Measurements from ENCODE around the gene MARS1. TPM values are rescaled to one million over a fixed set of nuclear protein-coding genes. Genes with fewer than 3 reads are reported as not detected.

The MARS1 gene
- total RNA-seq, 2 experiments from 2014 or later, result 283 to 384 TPM

DNA sequence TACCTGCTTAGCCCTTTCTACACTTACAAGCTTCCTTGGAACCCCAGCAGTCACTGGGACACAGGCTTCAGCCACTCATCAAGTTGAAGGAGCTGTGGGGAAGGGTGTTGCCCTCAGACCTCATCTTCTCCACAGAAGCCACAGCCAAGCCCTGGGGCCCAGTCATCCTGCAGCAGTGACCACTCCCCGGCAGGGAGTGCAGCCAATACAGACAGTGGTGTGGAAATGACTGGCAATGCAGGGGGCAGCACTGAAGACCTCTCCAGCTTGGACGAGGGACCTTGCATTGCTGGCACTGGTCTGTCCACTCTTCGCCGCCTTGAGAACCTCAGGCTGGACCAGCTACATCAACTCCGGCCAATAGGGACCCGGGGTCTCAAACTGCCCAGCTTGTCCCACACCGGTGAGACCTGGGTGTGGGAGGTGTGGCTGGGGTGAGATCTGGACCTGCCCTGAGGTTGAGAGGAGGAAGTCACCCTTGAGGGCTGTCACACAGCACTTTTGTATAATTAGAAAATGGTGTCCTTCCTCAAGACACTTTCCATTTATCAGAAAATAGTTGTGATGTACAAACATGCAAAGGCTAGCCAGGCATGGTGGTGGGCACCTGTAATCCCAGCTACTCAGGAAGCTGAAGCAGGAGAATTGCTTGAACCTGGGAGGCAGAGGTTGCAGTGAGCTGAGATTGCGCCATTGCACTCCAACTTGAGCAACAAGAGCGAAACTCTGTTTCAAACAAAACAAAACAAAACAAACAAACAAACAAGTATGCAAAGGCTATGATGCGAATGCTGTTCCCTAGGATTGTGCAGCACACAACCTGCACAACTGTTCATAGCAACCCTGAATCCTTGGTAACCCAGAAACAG is 18.3 kb upstream of the MARS1 start:
- ATAC-seq, result no peak
- Mint-ChIP-seq H3K4me3 (no peak overlapping the region), H3K36me3 (peaks cover 35% of the 10 kb centered on the region), H3K27me3 (no peaks in the 10 kb centered on the region), H3K9me3 (ENCODE audit: low read depth) (no peaks in the 10 kb centered on the region), H3K27ac (no peak overlapping the region), H3K4me1 (peaks cover 29% of the 10 kb centered on the region)
- DNase-seq, result no peak
- CTCF ChIA-PET, result interaction anchor here (0.9 to 1.2 kb wide), 3 partner anchors 11 to 14 kb away, joined by 3 read pairs; partner anchors contain the start of gene ARHGAP9

- DNase-seq (no peak), ATAC-seq (no peak)
- CTCF ChIA-PET, result interaction anchor here (1.2 kb wide), 1 partner anchor 10 kb away, joined by 3 read pairs; the partner anchor contains the start of gene ARHGAP9
- H3K9me3 Mint-ChIP-seq (ENCODE audit: low read depth), result no peaks in the 10 kb centered on the region
- H3K27ac Mint-ChIP-seq, result no peak overlapping the region
- H3K4me3 Mint-ChIP-seq, result no peak overlapping the region
- peaks cover 40% of the 10 kb centered on the region for H3K36me3 Mint-ChIP-seq
- H3K4me1 Mint-ChIP-seq, result peaks cover 28% of the 10 kb centered on the region
- H3K27me3 Mint-ChIP-seq, result no peaks in the 10 kb centered on the region
Measured at GRCh38 chr12:57470286-57470969, 17.4 kb upstream of the MARS1 start.

GRCh38 chr12:57470970-57471656 is 16.8 kb upstream of the MARS1 start:
- Mint-ChIP-seq H3K4me1 (peaks cover 34% of the 10 kb centered on the region), H3K9me3 (ENCODE audit: low read depth) (no peaks in the 10 kb centered on the region), H3K27me3 (no peaks in the 10 kb centered on the region), H3K4me3 (no peak overlapping the region), H3K36me3 (peaks cover 44% of the 10 kb centered on the region), H3K27ac (no peak overlapping the region)
- no peak for DNase-seq
- CTCF ChIA-PET, result interaction anchor here (12.4 kb wide), 1 partner anchor 9 kb away, joined by 193 read pairs; the partner anchor contains the start of gene GLI1
- ATAC-seq, result no peak

GRCh38 chr12:57471661-57472060 is 16.2 kb upstream of the MARS1 start:
- Mint-ChIP-seq H3K4me3 (no peak overlapping the region), H3K4me1 (peaks cover 36% of the 10 kb centered on the region), H3K36me3 (peaks cover 49% of the 10 kb centered on the region), H3K27me3 (no peaks in the 10 kb centered on the region), H3K27ac (no peak overlapping the region), H3K9me3 (ENCODE audit: low read depth) (no peaks in the 10 kb centered on the region)
- DNase-seq (no peak), ATAC-seq (no peak)
- CTCF ChIA-PET, result interaction anchor here (12.4 kb wide), 1 partner anchor 9 kb away, joined by 193 read pairs; the partner anchor contains the start of gene GLI1

- no peak overlapping the region for H3K27ac Mint-ChIP-seq
Measured at GRCh38 chr12:57472391-57472790, 15.5 kb upstream of the MARS1 start.

DNA sequence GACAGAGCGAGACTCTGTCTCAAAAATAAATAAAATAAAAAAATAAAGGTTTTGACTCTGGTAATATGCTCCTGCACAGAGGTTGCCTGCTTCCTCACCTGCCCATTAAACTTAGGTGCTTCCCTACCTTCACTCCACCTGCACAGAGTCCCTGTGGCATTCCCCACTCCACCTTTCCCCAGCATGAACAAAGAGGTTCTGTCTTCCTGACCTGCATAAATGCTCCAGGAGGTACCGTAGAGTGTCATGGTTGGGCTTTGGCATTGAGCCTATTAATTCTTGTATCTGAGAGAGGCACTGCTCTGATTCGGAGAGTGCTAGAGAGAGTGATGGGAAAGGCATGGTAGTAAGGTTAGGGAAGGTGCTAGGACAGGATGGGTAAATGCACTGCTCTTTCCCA is 14.5 kb upstream of the MARS1 start:
- no peaks in the 10 kb centered on the region for H3K27me3 Mint-ChIP-seq
- CTCF ChIA-PET, result interaction anchor here (12.4 kb wide), 1 partner anchor 11 kb away, joined by 193 read pairs; the partner anchor contains the start of gene GLI1
- H3K4me3 Mint-ChIP-seq, result no peak overlapping the region
- ATAC-seq (no peak), DNase-seq (no peak)
- no peaks in the 10 kb centered on the region for H3K9me3 Mint-ChIP-seq (ENCODE audit: low read depth)
- H3K27ac Mint-ChIP-seq, result no peak overlapping the region
- peaks cover 59% of the 10 kb centered on the region for H3K36me3 Mint-ChIP-seq
- H3K4me1 Mint-ChIP-seq, result peaks cover 41% of the 10 kb centered on the region

More at GRCh38 chr12:57472391-57472790, 15.5 kb upstream of the MARS1 start:
- CTCF ChIA-PET, result interaction anchor here (12.4 kb wide), 1 partner anchor 10 kb away, joined by 193 read pairs; the partner anchor contains the start of gene GLI1
- no peaks in the 10 kb centered on the region for H3K9me3 Mint-ChIP-seq (ENCODE audit: low read depth)
- H3K36me3 Mint-ChIP-seq, result peaks cover 56% of the 10 kb centered on the region
- H3K4me3 Mint-ChIP-seq, result no peak overlapping the region
- no peak for DNase-seq
- H3K27me3 Mint-ChIP-seq, result no peaks in the 10 kb centered on the region
- peaks cover 36% of the 10 kb centered on the region for H3K4me1 Mint-ChIP-seq
- no peak for ATAC-seq

DNA sequence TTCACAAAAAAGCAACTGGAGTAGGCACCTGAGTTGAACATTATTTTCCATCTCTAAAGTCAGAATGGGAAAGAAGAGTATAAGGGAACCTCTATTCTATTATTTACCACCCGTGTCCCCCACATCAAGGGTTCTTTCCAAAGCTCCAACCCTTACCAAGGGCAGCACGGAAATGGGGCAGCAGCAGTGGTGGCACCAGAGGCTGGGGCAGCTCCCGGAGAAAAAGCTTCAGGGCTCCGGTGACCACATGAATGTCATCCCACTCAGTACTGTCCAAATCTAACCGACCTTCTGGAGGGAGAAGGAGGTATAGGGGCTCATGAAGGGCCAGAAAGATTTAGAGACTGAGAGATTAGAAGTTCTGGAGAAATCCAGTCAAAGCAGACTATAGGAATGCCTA is 14.0 kb upstream of the MARS1 start:
- CTCF ChIA-PET, result interaction anchor here (1.0 to 12.4 kb wide), 2 partner anchors 12 to 18 kb away, joined by 3 to 193 read pairs; partner anchors contain the start of gene GLI1
- Mint-ChIP-seq H3K27ac (no peak overlapping the region), H3K27me3 (no peaks in the 10 kb centered on the region), H3K4me3 (peak overlapping the region; percentile 39), H3K4me1 (peaks cover 46% of the 10 kb centered on the region), H3K9me3 (ENCODE audit: low read depth) (no peaks in the 10 kb centered on the region), H3K36me3 (peaks cover 62% of the 10 kb centered on the region)
- DNase-seq (no peak), ATAC-seq (no peak)

DNA sequence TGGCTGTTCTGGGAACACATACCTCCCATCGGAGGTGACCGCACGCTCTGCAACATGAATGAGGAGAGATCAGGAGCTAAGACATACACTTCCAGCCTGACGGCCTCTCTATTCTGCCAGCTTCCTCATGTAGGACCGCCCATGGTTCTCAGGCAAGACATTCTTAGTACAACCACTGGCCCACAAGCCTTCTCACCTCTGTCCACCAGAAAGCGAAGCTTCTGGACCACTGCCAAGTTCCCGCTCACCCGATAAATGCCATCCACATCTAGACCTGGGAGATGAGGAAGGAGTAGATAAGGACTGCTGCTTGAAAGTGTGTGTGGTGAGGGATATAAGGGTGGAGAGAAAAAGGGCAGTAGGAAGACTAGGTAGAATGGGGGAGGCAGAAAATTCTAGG is 13.4 kb upstream of the MARS1 start:
- Mint-ChIP-seq H3K4me1 (peaks cover 48% of the 10 kb centered on the region), H3K9me3 (ENCODE audit: low read depth) (no peaks in the 10 kb centered on the region), H3K36me3 (peaks cover 58% of the 10 kb centered on the region), H3K27ac (peak overlapping the region; percentile 20), H3K27me3 (no peaks in the 10 kb centered on the region), H3K4me3 (peak overlapping the region; percentile 39)
- CTCF ChIA-PET, result interaction anchor here (1.0 to 12.4 kb wide), 3 partner anchors 12 to 18 kb away, joined by 3 to 193 read pairs (median 4); partner anchors contain the start of gene GLI1
- DNase-seq (no peak), ATAC-seq (no peak)

DNA sequence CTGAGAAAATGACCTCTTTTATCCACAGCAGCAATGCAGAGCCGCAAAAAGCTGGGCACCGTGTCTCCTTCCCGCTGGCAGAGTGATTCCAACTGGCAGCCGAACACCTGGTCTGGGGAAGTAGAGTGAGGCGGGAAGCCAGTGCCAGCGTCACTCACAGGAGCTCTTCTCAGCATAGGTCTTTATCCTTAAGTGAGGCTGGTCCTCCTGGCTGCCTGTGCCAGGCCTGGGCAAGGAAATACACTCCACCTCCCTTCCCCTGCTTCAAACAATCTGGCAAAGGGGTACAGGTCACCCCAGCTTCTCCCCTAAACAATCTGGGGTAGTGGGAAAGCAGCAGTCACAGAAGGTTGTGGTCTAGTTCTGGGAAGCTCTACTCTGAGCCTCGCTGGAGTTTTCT is 13.0 kb upstream of the MARS1 start:
- CTCF ChIA-PET, result interaction anchor here (0.7 to 12.4 kb wide), 6 partner anchors 11 to 232 kb away, joined by 3 to 193 read pairs (median 4); partner anchors contain the start of gene GLI1
- H3K36me3 Mint-ChIP-seq, result peaks cover 54% of the 10 kb centered on the region
- H3K9me3 Mint-ChIP-seq (ENCODE audit: low read depth), result no peaks in the 10 kb centered on the region
- DNase-seq, result no peak
- peak overlapping the region; percentile 16 for H3K27ac Mint-ChIP-seq
- peak overlapping the region; percentile 39 for H3K4me3 Mint-ChIP-seq
- no peak for ATAC-seq
- H3K27me3 Mint-ChIP-seq, result no peaks in the 10 kb centered on the region
- H3K4me1 Mint-ChIP-seq, result peaks cover 50% of the 10 kb centered on the region

DNA sequence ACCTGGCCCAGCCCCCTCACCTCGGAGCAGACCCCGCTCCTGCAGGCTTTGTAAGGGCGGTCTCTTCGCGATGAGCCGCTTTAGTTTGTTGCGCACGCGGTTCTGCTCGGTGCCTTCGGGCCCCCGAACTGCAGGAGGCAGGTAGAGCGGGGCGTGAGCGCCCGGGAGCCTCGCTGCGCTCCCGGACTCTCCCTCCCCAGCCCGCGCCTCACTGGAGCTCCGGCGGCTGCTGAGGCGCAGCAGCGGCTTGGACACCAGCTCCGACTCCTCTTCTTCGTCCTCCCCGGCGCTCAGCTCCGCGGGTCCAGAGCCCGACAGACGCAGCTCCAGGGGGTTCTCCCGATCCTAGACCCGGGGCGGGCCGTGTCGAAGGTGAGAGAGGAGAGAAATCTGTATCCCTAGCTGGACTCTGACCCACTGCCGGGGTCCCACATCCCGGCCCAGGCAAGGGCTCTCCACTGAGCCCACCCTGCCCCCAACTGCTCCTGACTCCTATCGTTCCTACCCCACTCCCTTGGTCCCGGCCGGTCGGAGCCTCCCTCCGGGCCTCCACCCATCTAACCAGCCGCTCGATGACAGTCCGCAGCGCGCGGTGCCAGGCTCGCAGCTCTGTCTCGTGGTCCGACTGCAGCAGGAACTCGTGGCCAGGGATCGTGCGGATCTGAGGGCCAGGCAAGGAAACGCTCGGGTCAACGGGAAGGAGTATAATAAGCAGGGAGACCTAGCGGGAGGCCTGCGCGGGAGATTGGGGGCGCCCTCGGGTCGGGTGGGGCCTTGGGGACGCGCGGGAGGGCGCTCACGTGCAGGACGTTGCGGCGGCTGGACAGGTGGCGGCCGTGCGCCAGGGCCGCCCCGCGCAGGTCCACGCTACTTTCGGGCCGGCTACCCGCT is 12.4 kb upstream of the MARS1 start:
- H3K27me3 Mint-ChIP-seq, result no peaks in the 10 kb centered on the region
- ATAC-seq (no peak), DNase-seq (no peak)
- H3K36me3 Mint-ChIP-seq, result peaks cover 52% of the 10 kb centered on the region
- H3K4me1 Mint-ChIP-seq, result peaks cover 55% of the 10 kb centered on the region
- H3K9me3 Mint-ChIP-seq (ENCODE audit: low read depth), result no peaks in the 10 kb centered on the region
- CTCF ChIA-PET, result interaction anchor here (0.7 to 12.4 kb wide), 15 partner anchors 10 to 233 kb away, joined by 3 to 193 read pairs (median 5); partner anchors contain the start of genes GLI1 and MARS1
- H3K4me3 Mint-ChIP-seq, result peak overlapping the region; percentile 89
- H3K27ac Mint-ChIP-seq, result peak overlapping the region; percentile 54

DNA sequence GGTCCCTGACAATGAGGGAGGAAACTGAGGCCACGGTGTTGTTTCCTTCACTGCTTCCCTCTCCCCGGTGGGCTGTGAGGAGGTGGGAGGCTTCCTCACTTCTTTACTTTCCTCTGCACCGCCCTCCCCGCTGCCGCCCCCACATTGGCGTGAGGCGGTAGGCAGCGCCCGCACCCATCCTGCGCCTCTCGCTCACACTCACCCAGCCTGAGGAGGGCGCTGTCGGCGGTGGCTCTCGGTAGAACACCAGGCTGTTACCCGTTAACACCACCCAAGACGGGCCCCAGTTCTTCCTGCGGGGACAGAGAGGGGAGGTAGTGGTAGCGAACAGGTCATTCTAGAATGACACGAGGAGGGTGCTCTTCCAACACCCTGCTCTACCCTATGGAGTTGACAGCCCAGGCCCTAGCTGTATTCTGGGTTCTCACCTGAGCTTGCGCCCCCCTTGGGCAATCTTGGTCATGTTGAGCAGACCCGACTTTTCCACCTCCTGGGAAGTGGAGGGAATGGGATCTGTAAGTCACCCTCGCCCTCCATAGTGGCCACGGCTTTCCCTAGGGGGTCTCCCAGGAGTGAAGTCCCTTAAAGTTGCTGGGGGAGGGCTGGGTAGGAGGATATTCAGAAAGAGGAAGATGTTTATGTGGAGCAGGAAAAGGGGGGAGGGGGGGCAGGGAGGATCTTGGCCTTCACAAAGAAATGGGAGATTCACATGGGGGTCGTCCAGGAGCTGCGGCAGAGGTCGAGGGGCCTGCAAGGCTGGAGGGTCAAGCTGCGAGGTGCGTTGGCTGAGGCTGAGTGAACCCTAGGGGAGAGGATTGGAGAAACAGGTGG is 11.5 kb upstream of the MARS1 start:
- Mint-ChIP-seq H3K9me3 (ENCODE audit: low read depth) (no peaks in the 10 kb centered on the region), H3K27ac (peak overlapping the region; percentile 100), H3K4me3 (peak overlapping the region; percentile 89), H3K27me3 (no peaks in the 10 kb centered on the region), H3K4me1 (peaks cover 62% of the 10 kb centered on the region), H3K36me3 (peaks cover 52% of the 10 kb centered on the region)
- CTCF ChIA-PET, result interaction anchor here (0.5 to 12.4 kb wide), 20 partner anchors 10 to 236 kb away, joined by 3 to 193 read pairs (median 4); partner anchors contain the start of genes GLI1, MARS1 and OS9
- DNase-seq (peak; percentile 89), ATAC-seq (peak; percentile 25)
